Measurements from ENCODE around the gene RORC.
"Not testable (repeated sequence)": the region's sequence is repeated elsewhere in the genome, so short reads cannot be mapped to it uniquely, and the experiment has no call there.

RORC gene

DNA sequence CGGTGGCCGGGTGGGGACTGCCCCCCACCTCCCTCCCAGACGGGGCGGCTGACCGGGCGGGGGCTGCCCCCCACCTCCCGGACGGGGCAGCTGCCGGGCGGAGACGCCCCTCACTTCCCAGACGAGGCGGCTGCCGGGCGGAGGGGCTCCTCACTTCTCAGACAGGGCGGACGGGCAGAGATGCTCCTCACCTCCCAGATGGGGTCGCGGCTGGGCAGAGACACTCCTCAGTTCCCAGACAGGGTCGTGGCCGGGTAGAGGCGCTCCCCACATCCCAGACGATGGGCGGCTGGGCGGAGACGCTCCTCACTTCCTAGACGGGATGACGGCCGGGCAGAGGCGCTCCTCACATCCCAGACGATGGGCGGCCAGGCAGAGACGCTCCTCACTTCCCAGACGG lies 62.3 kb downstream of the RORC start:
- DNase-seq: not testable (repeated sequence)

DNA sequence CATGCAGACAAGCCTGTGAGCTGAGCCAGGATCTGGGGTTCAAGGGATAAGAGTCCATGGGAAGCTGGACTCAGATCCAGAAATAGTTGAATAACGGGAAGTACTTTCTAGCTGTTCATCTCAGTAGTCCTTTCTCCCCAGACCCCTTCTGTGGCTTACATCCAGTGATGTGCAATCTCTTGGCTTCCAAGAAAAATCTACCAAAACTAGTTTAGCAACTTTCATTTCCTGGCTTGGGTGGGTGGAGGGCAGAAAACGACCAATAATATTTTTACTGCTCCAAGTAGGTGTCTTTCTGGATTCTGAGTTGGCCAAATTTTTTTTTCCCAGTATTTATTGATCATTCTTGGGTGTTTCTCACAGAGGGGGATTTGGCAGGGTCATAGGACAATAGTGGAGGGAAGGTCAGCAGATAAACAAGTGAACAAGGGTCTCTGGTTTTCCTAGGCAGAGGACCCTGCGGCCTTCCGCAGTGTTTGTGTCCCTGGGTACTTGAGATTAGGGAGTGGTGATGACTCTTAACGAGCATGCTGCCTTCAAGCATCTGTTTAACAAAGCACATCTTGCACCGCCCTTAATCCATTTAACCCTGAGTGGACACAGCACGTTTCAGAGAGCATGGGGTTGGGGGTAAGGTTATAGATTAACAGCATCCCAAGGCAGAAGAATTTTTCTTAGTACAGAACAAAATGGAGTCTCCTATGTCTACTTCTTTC lies 63.1 kb downstream of the RORC start:
- not testable (repeated sequence) for DNase-seq

DNA sequence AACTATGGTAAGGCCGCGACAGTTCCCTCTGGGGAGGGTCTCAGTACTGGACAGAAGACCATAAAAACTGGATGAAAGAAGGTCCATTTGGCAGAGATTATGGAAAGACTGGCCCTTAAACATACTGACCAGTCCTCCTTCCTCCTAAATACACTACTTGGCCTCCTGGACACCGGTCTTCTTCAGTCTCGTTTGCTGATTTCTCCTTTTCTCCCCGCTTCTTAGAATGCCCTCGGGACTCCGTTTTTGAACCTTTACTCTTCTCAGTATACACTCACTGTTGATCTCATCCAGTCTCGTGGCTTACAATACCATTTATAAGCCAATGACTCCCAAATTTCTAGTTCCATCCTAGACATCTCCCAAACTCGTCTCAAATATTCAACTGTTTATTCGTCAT lies 67.6 kb downstream of the RORC start:
- no peak for DNase-seq

DNA sequence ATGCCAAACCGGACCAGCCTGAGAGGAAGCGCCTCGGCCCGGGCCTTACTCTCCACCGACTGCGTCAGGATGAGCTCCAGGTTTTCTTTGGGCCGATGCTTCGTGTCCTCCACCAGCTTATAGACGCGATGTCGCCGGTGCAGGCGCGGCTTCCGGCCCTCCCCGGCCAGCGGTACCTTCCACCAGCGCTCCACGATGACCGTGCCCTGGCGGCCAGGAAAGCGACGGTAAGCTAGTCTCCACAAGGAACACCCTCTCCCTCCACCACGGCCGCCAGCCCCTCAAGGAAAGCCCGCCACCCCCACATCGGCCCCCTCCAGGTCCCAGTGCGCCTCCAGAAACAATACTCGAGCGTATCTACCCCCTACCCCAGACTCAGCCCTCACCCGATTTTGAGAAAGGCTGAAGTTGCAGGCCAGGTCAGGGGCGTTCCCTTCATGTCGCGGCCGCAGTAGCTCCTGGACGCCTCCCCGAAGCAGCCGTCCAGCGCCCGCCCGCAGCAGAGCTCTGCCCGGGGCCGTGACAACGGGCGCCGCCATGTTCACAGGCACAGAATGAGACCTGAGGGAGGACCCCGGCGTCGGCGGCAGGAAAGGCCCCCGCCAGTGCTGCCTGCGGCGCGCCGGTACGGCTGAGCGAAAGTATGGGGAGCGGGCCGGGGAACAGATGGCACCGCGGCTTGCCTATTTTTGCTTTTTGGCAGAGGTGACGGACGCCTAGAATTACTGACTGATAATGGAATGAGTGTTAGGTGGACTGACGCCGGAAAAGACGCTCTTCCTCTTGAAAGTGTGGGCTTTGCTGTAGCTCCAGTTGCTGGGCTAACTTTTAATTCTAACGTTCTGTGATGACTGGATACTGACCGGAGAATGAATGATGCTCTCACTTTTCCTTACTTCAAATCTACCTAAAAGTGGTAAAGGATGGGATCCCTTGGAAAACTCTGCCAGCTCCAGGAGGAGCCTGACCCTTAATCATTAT lies 68.4 kb downstream of the RORC start, which contains the start of gene MRPL9:
Gene MRPL9 (minus strand): TSS at position 556 of the 981 bp plus-strand sequence. CDS start 17 bp downstream, at position 539.
- DNase-seq: peak; percentile 87

DNA sequence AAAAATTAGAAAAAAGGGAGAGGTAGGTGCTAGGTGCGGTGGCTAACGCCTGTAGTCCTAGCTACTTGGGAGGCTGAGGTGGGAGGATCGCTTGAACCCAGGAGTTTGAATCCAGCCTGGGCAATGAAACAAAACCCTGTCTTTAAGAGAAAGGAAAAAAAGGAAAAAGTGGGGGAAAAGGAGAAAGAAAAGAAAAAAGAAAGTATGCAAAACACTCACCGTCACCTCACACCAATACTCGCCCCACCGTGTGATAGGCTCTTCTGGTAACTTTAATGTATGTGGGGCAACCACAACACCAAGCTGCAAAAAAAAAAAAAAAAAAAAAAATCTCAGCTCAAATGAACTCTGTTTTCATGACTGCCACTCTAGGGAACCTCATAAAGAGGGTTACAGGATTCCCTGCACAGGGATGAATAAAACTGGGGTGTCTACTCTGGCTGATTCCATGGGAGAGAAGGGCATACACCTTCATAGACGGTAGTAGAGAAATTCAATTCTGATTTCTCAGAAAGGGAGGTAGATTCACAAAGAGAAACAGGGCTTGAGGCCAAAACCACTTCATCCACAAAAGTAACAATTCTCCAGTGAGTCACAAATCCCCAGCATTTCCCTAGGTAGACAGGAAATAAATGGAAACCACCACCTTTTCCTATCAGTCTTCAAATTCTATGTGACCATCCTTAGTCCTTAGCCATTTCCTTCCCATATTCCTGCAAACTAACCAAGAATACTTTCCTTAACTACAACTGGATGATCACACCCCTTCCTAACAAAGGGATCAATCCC lies 70.8 kb downstream of the RORC start:
- DNase-seq: no peak

DNA sequence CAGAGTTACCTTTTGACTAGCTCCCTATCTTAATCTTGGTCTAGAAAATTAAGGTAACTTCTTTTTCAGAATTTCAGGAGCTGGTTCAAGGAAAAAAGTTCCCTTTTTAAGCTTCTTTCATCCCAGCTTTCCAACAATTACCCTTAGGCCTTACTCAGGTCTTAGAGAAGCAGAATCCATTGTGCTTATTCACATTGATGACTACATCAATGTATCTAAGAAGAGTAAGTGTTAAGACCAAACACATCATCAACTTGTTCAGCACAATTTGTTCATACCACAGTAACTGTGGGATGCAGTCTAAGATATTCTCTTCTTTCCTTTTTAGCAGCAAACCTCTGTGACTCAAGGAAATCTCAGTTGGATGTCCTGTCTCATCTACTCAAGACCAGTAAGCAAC lies 72.4 kb downstream of the RORC start:
- no peak for DNase-seq

DNA sequence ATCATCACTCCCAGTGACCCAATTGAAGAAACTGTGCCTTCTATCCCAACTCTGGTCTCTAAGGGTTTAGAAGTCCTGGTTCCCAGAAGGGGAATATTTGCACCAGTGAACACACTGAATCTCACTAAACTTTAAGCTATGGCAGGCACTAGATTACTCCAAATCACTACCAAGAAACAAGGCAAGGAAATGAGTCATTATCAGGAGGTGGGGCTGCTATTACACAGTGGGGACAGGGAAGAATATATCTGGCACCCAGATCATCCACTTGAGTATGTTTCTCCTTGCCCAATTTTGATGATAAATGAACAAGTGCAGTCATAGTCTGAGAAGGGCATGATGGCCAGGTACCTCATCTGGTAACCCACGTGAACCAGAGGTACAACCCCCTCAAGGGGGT lies 75.3 kb downstream of the RORC start:
- no peak for DNase-seq

Data from CD4-positive, alpha-beta T cell treated with Interleukin-21 for 1 hour (primary cell).